ENCODE results near the gene CNTN6. TPM values are rescaled to one million over a fixed set of nuclear protein-coding genes. Genes with fewer than 3 reads are reported as not detected.

Gene CNTN6
- total RNA-seq, 1 experiment from 2014 or later, result not detected

- TF ChIP-seq, protein P1, sequence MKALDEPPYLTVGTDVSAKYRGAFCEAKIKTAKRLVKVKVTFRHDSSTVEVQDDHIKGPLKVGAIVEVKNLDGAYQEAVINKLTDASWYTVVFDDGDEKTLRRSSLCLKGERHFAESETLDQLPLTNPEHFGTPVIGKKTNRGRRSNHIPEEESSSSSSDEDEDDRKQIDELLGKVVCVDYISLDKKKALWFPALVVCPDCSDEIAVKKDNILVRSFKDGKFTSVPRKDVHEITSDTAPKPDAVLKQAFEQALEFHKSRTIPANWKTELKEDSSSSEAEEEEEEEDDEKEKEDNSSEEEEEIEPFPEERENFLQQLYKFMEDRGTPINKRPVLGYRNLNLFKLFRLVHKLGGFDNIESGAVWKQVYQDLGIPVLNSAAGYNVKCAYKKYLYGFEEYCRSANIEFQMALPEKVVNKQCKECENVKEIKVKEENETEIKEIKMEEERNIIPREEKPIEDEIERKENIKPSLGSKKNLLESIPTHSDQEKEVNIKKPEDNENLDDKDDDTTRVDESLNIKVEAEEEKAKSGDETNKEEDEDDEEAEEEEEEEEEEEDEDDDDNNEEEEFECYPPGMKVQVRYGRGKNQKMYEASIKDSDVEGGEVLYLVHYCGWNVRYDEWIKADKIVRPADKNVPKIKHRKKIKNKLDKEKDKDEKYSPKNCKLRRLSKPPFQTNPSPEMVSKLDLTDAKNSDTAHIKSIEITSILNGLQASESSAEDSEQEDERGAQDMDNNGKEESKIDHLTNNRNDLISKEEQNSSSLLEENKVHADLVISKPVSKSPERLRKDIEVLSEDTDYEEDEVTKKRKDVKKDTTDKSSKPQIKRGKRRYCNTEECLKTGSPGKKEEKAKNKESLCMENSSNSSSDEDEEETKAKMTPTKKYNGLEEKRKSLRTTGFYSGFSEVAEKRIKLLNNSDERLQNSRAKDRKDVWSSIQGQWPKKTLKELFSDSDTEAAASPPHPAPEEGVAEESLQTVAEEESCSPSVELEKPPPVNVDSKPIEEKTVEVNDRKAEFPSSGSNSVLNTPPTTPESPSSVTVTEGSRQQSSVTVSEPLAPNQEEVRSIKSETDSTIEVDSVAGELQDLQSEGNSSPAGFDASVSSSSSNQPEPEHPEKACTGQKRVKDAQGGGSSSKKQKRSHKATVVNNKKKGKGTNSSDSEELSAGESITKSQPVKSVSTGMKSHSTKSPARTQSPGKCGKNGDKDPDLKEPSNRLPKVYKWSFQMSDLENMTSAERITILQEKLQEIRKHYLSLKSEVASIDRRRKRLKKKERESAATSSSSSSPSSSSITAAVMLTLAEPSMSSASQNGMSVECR (CRISPR knock-in tag; IDR thresholded peaks at IDR 0.05; ENCODE audit: borderline replicate concordance), result no peak
- no peak for TF ChIP-seq NR1H2 (CRISPR knock-in tag; IDR thresholded peaks at IDR 0.05)
- TF ChIP-seq ZNF396 (CRISPR knock-in tag; IDR thresholded peaks at IDR 0.05; ENCODE audit: borderline replicate concordance), result no peak
Measured at GRCh38 chr3:1227111-1227510, 134.3 kb downstream of the CNTN6 start (continued).

DNA sequence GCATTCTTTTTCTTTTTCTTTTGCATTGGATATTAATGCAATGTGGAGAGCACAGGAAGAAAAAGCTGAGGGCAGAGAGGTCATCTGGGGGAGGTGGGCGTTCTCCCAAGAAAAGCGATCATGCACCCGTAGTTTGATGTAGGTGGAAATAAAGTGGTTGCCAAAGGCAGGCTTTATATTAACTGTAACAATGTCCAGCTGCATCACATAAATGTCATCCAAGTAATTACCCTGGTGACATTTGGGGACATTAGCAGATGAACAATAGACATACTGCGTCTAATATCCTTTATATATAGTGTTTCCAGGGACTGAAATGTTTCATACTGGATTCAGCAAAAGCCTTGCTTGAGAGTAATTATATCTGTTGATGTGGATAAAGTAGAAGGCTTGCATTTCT lies 135.5 kb downstream of the CNTN6 start:
- no peak overlapping the region for H3K4me3 Mint-ChIP-seq
- ChIA-PET CTCF (no interaction called here), POLR2A (no interaction called here)
- TF ChIP-seq TEAD4 (CRISPR knock-in tag; IDR thresholded peaks at IDR 0.05) (no peak), NFE2L1 (CRISPR knock-in tag; IDR thresholded peaks at IDR 0.05) (no peak), ELF4 (CRISPR knock-in tag; IDR thresholded peaks at IDR 0.05; ENCODE audit: low read depth) (no peak), KAT7 (CRISPR knock-in tag; IDR thresholded peaks at IDR 0.05; ENCODE audit: borderline replicate concordance) (no peak), CTCF (IDR thresholded peaks at IDR 0.05) (no peak), ZSCAN18 (CRISPR knock-in tag; IDR thresholded peaks at IDR 0.05) (no peak), FOXP1 (CRISPR knock-in tag; IDR thresholded peaks at IDR 0.05; ENCODE audit: borderline replicate concordance) (no peak), NR2C2 (CRISPR knock-in tag; IDR thresholded peaks at IDR 0.05) (no peak), TCF7 (CRISPR knock-in tag; IDR thresholded peaks at IDR 0.05; ENCODE audit: low read depth) (no peak), HMGXB4 (CRISPR knock-in tag; IDR thresholded peaks at IDR 0.05) (no peak), IRF2 (CRISPR knock-in tag; IDR thresholded peaks at IDR 0.05; ENCODE audit: borderline replicate concordance, low read depth) (no peak), FOXP4 (CRISPR knock-in tag; IDR thresholded peaks at IDR 0.05) (no peak)
- TF ChIP-seq, protein P2, sequence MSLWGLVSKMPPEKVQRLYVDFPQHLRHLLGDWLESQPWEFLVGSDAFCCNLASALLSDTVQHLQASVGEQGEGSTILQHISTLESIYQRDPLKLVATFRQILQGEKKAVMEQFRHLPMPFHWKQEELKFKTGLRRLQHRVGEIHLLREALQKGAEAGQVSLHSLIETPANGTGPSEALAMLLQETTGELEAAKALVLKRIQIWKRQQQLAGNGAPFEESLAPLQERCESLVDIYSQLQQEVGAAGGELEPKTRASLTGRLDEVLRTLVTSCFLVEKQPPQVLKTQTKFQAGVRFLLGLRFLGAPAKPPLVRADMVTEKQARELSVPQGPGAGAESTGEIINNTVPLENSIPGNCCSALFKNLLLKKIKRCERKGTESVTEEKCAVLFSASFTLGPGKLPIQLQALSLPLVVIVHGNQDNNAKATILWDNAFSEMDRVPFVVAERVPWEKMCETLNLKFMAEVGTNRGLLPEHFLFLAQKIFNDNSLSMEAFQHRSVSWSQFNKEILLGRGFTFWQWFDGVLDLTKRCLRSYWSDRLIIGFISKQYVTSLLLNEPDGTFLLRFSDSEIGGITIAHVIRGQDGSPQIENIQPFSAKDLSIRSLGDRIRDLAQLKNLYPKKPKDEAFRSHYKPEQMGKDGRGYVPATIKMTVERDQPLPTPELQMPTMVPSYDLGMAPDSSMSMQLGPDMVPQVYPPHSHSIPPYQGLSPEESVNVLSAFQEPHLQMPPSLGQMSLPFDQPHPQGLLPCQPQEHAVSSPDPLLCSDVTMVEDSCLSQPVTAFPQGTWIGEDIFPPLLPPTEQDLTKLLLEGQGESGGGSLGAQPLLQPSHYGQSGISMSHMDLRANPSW (CRISPR knock-in tag; conservative IDR thresholded peaks at IDR 0.05; ENCODE audit: low read depth), result no peak
- H3K27me3 Mint-ChIP-seq (ENCODE audit: low read depth), result peaks cover 2% of the 10 kb centered on the region; the same call in 1 of the 2 replicates
- DNase-seq (ENCODE audit: low spot score), result no peak
- no peak for ATAC-seq
- H3K27ac Mint-ChIP-seq, result no peak overlapping the region
- peaks cover 85% of the 10 kb centered on the region for H3K9me3 Mint-ChIP-seq
- no peaks in the 10 kb centered on the region for H3K4me1 Mint-ChIP-seq
- peaks cover 78% of the 10 kb centered on the region for H3K36me3 Mint-ChIP-seq
